K562 (cell line): ENCODE data around the gene TMEM141. TPM values are rescaled to one million over a fixed set of nuclear protein-coding genes. Genes with fewer than 3 reads are reported as not detected.
A peak's percentile ranks its signal among the peaks of the same experiment; 100 is the strongest.

Experiments
- ATAC-seq: fragments of 200-7000 bp; cut with Tn5 transposase; 3 replicates; pipeline ENCODE4 v1.9.1; 2020; ENCODE audit warnings: moderate library complexity
- BruUV-seq: library from RNA; stranded (reverse); fragments of 400-500 nt; replicated peaks from 2 replicates; lab custom pipeline; 2021; lab: Mats Ljungman, UMichigan
- CTCF ChIA-PET: fragments of 300-600 bp; formaldehyde crosslinking; extraction: SDS; loops from one replicate; lab custom pipeline; 2021; ENCODE audit warnings: low intra/inter-chr PET ratio; lab: Yijun Ruan, JAX
- POLR2A ChIA-PET: fragments of 300-600, 350-650 bp; sonication (Branson Sonifier 250); formaldehyde crosslinking; extraction: SDS; loops from one replicate; lab custom pipeline; 2021; ENCODE audit warnings: antibody characterized with exemption, inconsistent platforms; lab: Yijun Ruan, JAX
- DNase-seq, 4 experiments: peaks; one replicate each; pipeline versions ENCODE4 v3.0.0 to v3.0.0-alpha.2; 2011 to 2018; ENCODE audit warnings: low spot score in 3 of 4, mixed read lengths in 3 of 4; ENCODE audit errors: extremely low read depth in 1 of 4
- FAIRE-seq: peaks from 2 replicates; lab custom pipeline; 2011; peaks lifted over from hg19 to GRCh38; lab: Jason Lieb, UNC
- H2AFZ ChIP-seq: 2 replicates; pipeline ENCODE4 v1.6.0; 2011; ENCODE audit warnings: low read depth, low read length, control low read depth, inconsistent platforms
- H3K27ac ChIP-seq: fragments of 200-600 bp; 3 replicates; pipeline ENCODE4 v1.8.0; 2011; ENCODE audit warnings: low read depth, mild to moderate bottlenecking, control low read depth, inconsistent platforms, low read length, moderate library complexity, mixed read lengths; ENCODE audit errors: extremely low read depth
- H3K27me3 ChIP-seq, 2 experiments: fragments of 300-600 bp in 1 of 2; 2 replicates in 1 of 2; 3 replicates in 1 of 2; pipeline versions ENCODE4 v1.6.0 to v1.8.0; 2011; ENCODE audit warnings: inconsistent platforms in 2 of 2, low read length in 2 of 2, mild to moderate bottlenecking in 1 of 2, mixed read lengths in 1 of 2, moderate library complexity in 1 of 2; ENCODE audit not compliant: control insufficient read depth in 2 of 2, insufficient read depth in 2 of 2
- H3K36me3 ChIP-seq: fragments of 300-600 bp; 3 replicates; pipeline ENCODE4 v1.8.0; 2011; ENCODE audit warnings: mild to moderate bottlenecking, low read length, inconsistent platforms; ENCODE audit not compliant: control insufficient read depth, insufficient read depth
- H3K4me1 ChIP-seq, 2 experiments: fragments of 200-600 bp in 1 of 2; replicated peaks in 1 of 2; 2 replicates in 1 of 2; 3 replicates in 1 of 2; pipeline versions ENCODE4 v1.5.1 to v1.8.0; 2011; ENCODE audit warnings: inconsistent platforms in 2 of 2, low read length in 2 of 2, mild to moderate bottlenecking in 1 of 2, mixed read lengths in 1 of 2, moderate library complexity in 1 of 2; ENCODE audit not compliant: control insufficient read depth in 2 of 2, insufficient read depth in 2 of 2
- H3K4me2 ChIP-seq: 2 replicates; pipeline ENCODE4 v1.6.1; 2011; ENCODE audit warnings: low read length, control low read depth, inconsistent platforms, mixed read lengths; ENCODE audit not compliant: insufficient read depth
- H3K4me3 ChIP-seq: fragments of 200-600 bp; sonication (generic), shearing (Covaris generic); 2 replicates; pipeline ENCODE4 v1.5.1; 2016; ENCODE audit warnings: control low read depth, inconsistent platforms
- H3K79me2 ChIP-seq: fragments of 200-600 bp; 3 replicates; pipeline ENCODE4 v1.8.0; 2011; ENCODE audit warnings: low read length, inconsistent platforms; ENCODE audit not compliant: control insufficient read depth, insufficient read depth
- H3K9ac ChIP-seq, 2 experiments: 2 replicates each; pipeline versions ENCODE4 v1.6.0 to v1.6.1; 2011; ENCODE audit warnings: low read depth in 2 of 2, low read length in 2 of 2, control low read depth in 1 of 2, inconsistent platforms in 1 of 2, mild to moderate bottlenecking in 1 of 2, mixed read lengths in 1 of 2; ENCODE audit not compliant: insufficient read depth in 1 of 2
- H3K9me1 ChIP-seq: one replicate; pipeline ENCODE4 v1.6.0; 2011; ENCODE audit warnings: inconsistent platforms, mild to moderate bottlenecking, low read length, moderate library complexity; ENCODE audit not compliant: control insufficient read depth, insufficient read depth
- H3K9me3 ChIP-seq: replicated peaks from 2 replicates; pipeline ENCODE4 v1.5.1; 2011; ENCODE audit warnings: low read depth, low read length, inconsistent platforms; ENCODE audit not compliant: control insufficient read depth, insufficient read depth
- H4K20me1 ChIP-seq: replicated peaks from 2 replicates; pipeline ENCODE4 v1.6.1; 2011; ENCODE audit warnings: low read length, inconsistent platforms, mixed read lengths; ENCODE audit not compliant: control insufficient read depth, insufficient read depth
- ATF4 ChIP-seq: fragments of 450-650 bp; formaldehyde crosslinking; IDR thresholded peaks from 2 replicates; pipeline ENCODE4 v1.4.0; 2022; ENCODE audit warnings: mild to moderate bottlenecking, moderate library complexity
- STAT6 ChIP-seq: sonication (generic); formaldehyde crosslinking; IDR thresholded peaks from 2 replicates; pipeline ENCODE4 v1.8.1; 2023; ENCODE audit warnings: mild to moderate bottlenecking, missing genetic modification reagents
- WGBS: fragments of 100-300 bp; shearing (Covaris generic); methylation state at CpG from one replicate; pipeline ENCODE4 v1.1.6; 2016; ENCODE audit warnings: low coverage, mixed read lengths; ENCODE audit not compliant: insufficient coverage; ENCODE audit errors: missing lambda C conversion rate; 5-methylcytosine and 5-hydroxymethylcytosine counted together
- in situ Hi-C: fragments of 300-500 bp; cut with MboI; formaldehyde crosslinking; loops from 4 replicates; pipeline ENCODE4 v1.15.0; 2018; ENCODE audit warnings: inconsistent platforms, mixed read lengths
- intact Hi-C: fragments of 100-400 bp; cut with micrococcal nuclease; formaldehyde crosslinking; loops from 2 replicates; pipeline ENCODE4 v1.14.2; 2022
- polyA plus RNA-seq, 8 experiments: library from polyadenylated mRNA; depleted of rRNA in 4 of 8; stranded (reverse) in 5 of 8; unstranded in 3 of 8; fragments of >200 nt; fragmentation: Nextera tagmentation in 2 of 8; fragmentation: Illumina TruSeq in 1 of 8; extraction: Ambion mirVana in 2 of 8; extraction: Trizol in 1 of 8; gene quantifications; 2 replicates each; pipeline versions ENCODE4 v1.2.1 to v1.2.3, GENCODE V29; 2011 to 2014; ENCODE audit warnings: inconsistent platforms in 1 of 8, missing spikeins in 1 of 8
- total RNA-seq, 7 experiments: library from RNA; depleted of rRNA in 6 of 7; stranded (reverse); fragments of >200 nt in 6 of 7; fragmentation: Illumina TruSeq in 2 of 7; extraction: Trizol in 2 of 7; gene quantifications; 2 replicates each; pipeline versions ENCODE4 v1.2.1 to v1.2.3, GENCODE V29; 2011 to 2021; ENCODE audit warnings: low replicate concordance in 1 of 7

The TMEM141 gene
- total and polyA plus RNA-seq, 9 of the 15 experiments (the other 6 are each of a cell fraction or from before 2014, with no cell fraction given), result 21.5 to 123 (median 74.8) TPM

GRCh38 chr9:136824496-136825225 lies 33.5 kb downstream of the TMEM141 start:
- H3K4me2 ChIP-seq, result no peak overlapping the region
- ChIA-PET CTCF (no interaction called here), POLR2A (interaction anchor here (1.1 to 1.8 kb wide), 2 partner anchors 9 to 12 kb away, joined by 3 to 8 read pairs; no protein-coding TSS in a partner anchor)
- no peak for ATAC-seq
- peak overlapping the region in 1 of 2 experiments; percentile 78; a peak in 1 of 4 replicates for H3K9ac ChIP-seq
- in situ Hi-C loops (no loop called here), intact Hi-C loops (no loop called here)
- peaks cover 78% of the 10 kb centered on the region for H3K36me3 ChIP-seq
- no peak for DNase-seq
- H4K20me1 ChIP-seq, result no peaks in the 10 kb centered on the region; the same call in 1 of the 2 replicates
- peaks cover 0 to 43% of the 10 kb centered on the region in 2 experiments; a peak in 2 of 5 replicates for H3K4me1 ChIP-seq
- H3K4me3 ChIP-seq, result no peak overlapping the region
- no TSS peak for BruUV-seq
- H3K9me1 ChIP-seq, result no peaks in the 10 kb centered on the region
- peaks cover 29% of the 10 kb centered on the region for H3K79me2 ChIP-seq
- no peaks in the 10 kb centered on the region for H3K27me3 ChIP-seq
- no peaks in the 10 kb centered on the region for H3K9me3 ChIP-seq
- no peak overlapping the region for H3K27ac ChIP-seq
- TF ChIP-seq ATF4 (CRISPR knock-in tag) (no peak), STAT6 (no peak)
- WGBS, result 91% methylated on average over 18 of the region's 21 CpGs
- FAIRE-seq, result no peak
- no peak overlapping the region for H2AFZ ChIP-seq
